IPS DF 6.9 (cell line): ENCODE data around the gene CNTNAP2.
"Not testable (repeated sequence)": the region's sequence is repeated elsewhere in the genome, so short reads cannot be mapped to it uniquely, and the experiment has no call there.

Source experiments
- DNase-seq: peaks from one replicate; pipeline ENCODE4 v3.0.0-alpha.2; 2013; ENCODE audit warnings: low read depth, low spot score
- H3K27ac ChIP-seq: one replicate; pipeline ENCODE4 v1.5.1; 2013; ENCODE audit warnings: low read length, control low read depth
- H3K27me3 ChIP-seq: 2 replicates; pipeline ENCODE4 v1.6.1; 2013; ENCODE audit warnings: mild to moderate bottlenecking, low read length; ENCODE audit not compliant: control insufficient read depth, insufficient read depth
- H3K36me3 ChIP-seq: 2 replicates; pipeline ENCODE4 v1.6.1; 2013; ENCODE audit warnings: low read length; ENCODE audit not compliant: control insufficient read depth, insufficient read depth
- H3K4me1 ChIP-seq: 2 replicates; pipeline ENCODE4 v1.6.1; 2013; ENCODE audit warnings: low read length; ENCODE audit not compliant: control insufficient read depth, insufficient read depth
- H3K4me3 ChIP-seq: 2 replicates; pipeline ENCODE4 v1.5.1; 2013; ENCODE audit warnings: mild to moderate bottlenecking, low read length
- H3K9me3 ChIP-seq: 2 replicates; pipeline ENCODE4 v1.6.1; 2013; ENCODE audit warnings: low read length, inconsistent platforms; ENCODE audit not compliant: control insufficient read depth, insufficient read depth
- WGBS: extraction: QIAGEN DNeasy Blood & Tissue Kit; methylation state at CpG from one replicate; pipeline ENCODE4 v1.1.7; 2013; ENCODE audit warnings: mixed read lengths, missing lambda C conversion rate; ENCODE audit not compliant: insufficient read length, insufficient coverage; 5-methylcytosine and 5-hydroxymethylcytosine counted together

The CNTNAP2 gene

GRCh38 chr7:146878901-146879300 is 762.3 kb downstream of the CNTNAP2 start:
- no peaks in the 10 kb centered on the region for H3K27me3 ChIP-seq
- WGBS = no CpG with 5 or more reads among the region's 1 CpG
- no peak for DNase-seq
- no peak overlapping the region for H3K4me3 ChIP-seq
- no peaks in the 10 kb centered on the region for H3K4me1 ChIP-seq
- no peak overlapping the region for H3K27ac ChIP-seq
- H3K36me3 ChIP-seq = no peaks in the 10 kb centered on the region
- H3K9me3 ChIP-seq = no peaks in the 10 kb centered on the region

- H3K27ac ChIP-seq = no peak overlapping the region
- no peaks in the 10 kb centered on the region for H3K4me1 ChIP-seq
- no peaks in the 10 kb centered on the region for H3K36me3 ChIP-seq
- H3K4me3 ChIP-seq = no peak overlapping the region
- DNase-seq = no peak
- no peaks in the 10 kb centered on the region for H3K9me3 ChIP-seq
- no CpG with 5 or more reads among the region's 2 CpGs for WGBS
- no peaks in the 10 kb centered on the region for H3K27me3 ChIP-seq
Observed at GRCh38 chr7:146885231-146885630, 768.6 kb downstream of the CNTNAP2 start.

- DNase-seq = no peak
- no peak overlapping the region for H3K4me3 ChIP-seq
- H3K4me1 ChIP-seq = peaks cover 1% of the 10 kb centered on the region; the same call in 1 of the 2 replicates
- no peaks in the 10 kb centered on the region for H3K9me3 ChIP-seq
- no peaks in the 10 kb centered on the region for H3K27me3 ChIP-seq
- no peaks in the 10 kb centered on the region for H3K36me3 ChIP-seq
- no CpG with 5 or more reads among the region's 6 CpGs for WGBS
- H3K27ac ChIP-seq = no peak overlapping the region
Observed at GRCh38 chr7:146889806-146890555, 773.4 kb downstream of the CNTNAP2 start.

GRCh38 chr7:146892151-146892550 is 775.5 kb downstream of the CNTNAP2 start:
- Histone ChIP-seq H3K4me3 (no peak overlapping the region), H3K4me1 (peaks cover 1% of the 10 kb centered on the region; the same call in 1 of the 2 replicates), H3K36me3 (no peaks in the 10 kb centered on the region), H3K27ac (no peak overlapping the region), H3K9me3 (no peaks in the 10 kb centered on the region), H3K27me3 (no peaks in the 10 kb centered on the region)
- no peak for DNase-seq
- WGBS = no CpG with 5 or more reads among the region's 2 CpGs

DNA sequence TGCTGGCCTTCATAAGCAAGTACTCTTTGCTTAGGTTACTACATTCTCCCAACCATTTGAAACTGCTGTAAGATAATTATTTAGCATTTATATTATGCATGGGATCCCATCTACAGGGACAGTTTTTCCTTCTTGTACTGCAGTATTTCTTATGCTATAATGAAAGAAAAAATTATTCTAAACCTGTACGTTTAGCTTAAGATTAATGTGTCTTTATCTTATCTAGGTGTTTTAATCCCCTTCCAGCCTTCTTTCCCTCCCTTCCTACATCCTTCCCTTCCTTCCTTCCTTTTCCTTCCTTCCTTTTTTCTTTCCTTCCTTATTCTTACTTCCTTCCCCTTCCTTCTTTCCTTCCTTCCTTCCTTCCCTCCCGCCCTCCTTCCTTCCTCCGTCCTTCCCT is 778.3 kb downstream of the CNTNAP2 start:
- Histone ChIP-seq H3K27ac (no peak overlapping the region), H3K36me3 (no peaks in the 10 kb centered on the region), H3K4me1 (peaks cover 1% of the 10 kb centered on the region; the same call in 1 of the 2 replicates), H3K27me3 (no peaks in the 10 kb centered on the region), H3K9me3 (no peaks in the 10 kb centered on the region), H3K4me3 (no peak overlapping the region)
- no peak for DNase-seq
- WGBS = 94% methylated on average over 2 of the region's 3 CpGs

DNA sequence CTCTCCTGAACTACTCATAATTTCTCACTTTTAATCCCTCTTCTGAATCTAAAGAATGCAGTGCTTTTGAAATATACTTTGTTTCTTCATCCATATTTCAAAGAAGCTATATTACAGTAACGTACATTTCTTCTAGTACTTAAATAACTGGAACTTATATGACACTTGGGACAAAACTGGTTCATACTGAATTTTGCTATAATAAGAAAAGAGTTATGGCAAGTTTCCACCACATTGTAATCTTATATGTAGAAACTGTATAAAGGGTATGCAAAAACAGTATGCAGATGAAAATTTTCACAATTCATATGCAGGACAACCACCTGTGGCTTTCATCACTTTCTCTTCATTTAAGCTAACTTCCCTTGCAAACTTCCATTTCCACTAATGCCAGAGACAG is 785.7 kb downstream of the CNTNAP2 start:
- H3K4me3 ChIP-seq = no peak overlapping the region
- no CpG with 5 or more reads among the region's 1 CpG for WGBS
- H3K27ac ChIP-seq = no peak overlapping the region
- no peaks in the 10 kb centered on the region for H3K36me3 ChIP-seq
- no peaks in the 10 kb centered on the region for H3K27me3 ChIP-seq
- H3K9me3 ChIP-seq = no peaks in the 10 kb centered on the region
- H3K4me1 ChIP-seq = no peaks in the 10 kb centered on the region
- DNase-seq = no peak

GRCh38 chr7:146902728-146903127 is 786.1 kb downstream of the CNTNAP2 start:
- DNase-seq = no peak
- H3K27ac ChIP-seq = no peak overlapping the region
- H3K27me3 ChIP-seq = no peaks in the 10 kb centered on the region
- H3K9me3 ChIP-seq = no peaks in the 10 kb centered on the region
- no peaks in the 10 kb centered on the region for H3K36me3 ChIP-seq
- H3K4me3 ChIP-seq = no peak overlapping the region
- H3K4me1 ChIP-seq = no peaks in the 10 kb centered on the region
- no CpG with 5 or more reads among the region's 8 CpGs for WGBS

- not testable (repeated sequence) for DNase-seq, H3K27ac ChIP-seq, H3K9me3 ChIP-seq, H3K36me3 ChIP-seq, H3K27me3 ChIP-seq, H3K4me3 ChIP-seq, H3K4me1 ChIP-seq
- no CpG with 5 or more reads among the region's 24 CpGs for WGBS
Observed at GRCh38 chr7:146905746-146906145, 789.1 kb downstream of the CNTNAP2 start.

GRCh38 chr7:146922782-146923181 is 806.2 kb downstream of the CNTNAP2 start:
- H3K27ac ChIP-seq = no peak overlapping the region
- no peaks in the 10 kb centered on the region for H3K4me1 ChIP-seq
- no peak overlapping the region for H3K4me3 ChIP-seq
- no peaks in the 10 kb centered on the region for H3K27me3 ChIP-seq
- DNase-seq = no peak
- no CpG with 5 or more reads among the region's 2 CpGs for WGBS
- H3K9me3 ChIP-seq = no peaks in the 10 kb centered on the region
- no peaks in the 10 kb centered on the region for H3K36me3 ChIP-seq

- H3K27ac ChIP-seq = no peak overlapping the region
- no peak for DNase-seq
Observed at GRCh38 chr7:146926841-146927240, 810.2 kb downstream of the CNTNAP2 start.

GRCh38 chr7:146937836-146938235 is 821.2 kb downstream of the CNTNAP2 start:
- no CpG with 5 or more reads among the region's 1 CpG for WGBS
- Histone ChIP-seq H3K36me3 (no peaks in the 10 kb centered on the region), H3K9me3 (no peaks in the 10 kb centered on the region), H3K4me3 (no peak overlapping the region), H3K27ac (no peak overlapping the region), H3K27me3 (no peaks in the 10 kb centered on the region), H3K4me1 (no peaks in the 10 kb centered on the region)
- no peak for DNase-seq

More at GRCh38 chr7:146926841-146927240, 810.2 kb downstream of the CNTNAP2 start:
- no CpG with 5 or more reads among the region's 2 CpGs for WGBS
- Histone ChIP-seq H3K4me3 (no peak overlapping the region), H3K36me3 (no peaks in the 10 kb centered on the region), H3K4me1 (no peaks in the 10 kb centered on the region), H3K27me3 (no peaks in the 10 kb centered on the region), H3K9me3 (no peaks in the 10 kb centered on the region; the same call in 1 of the 2 replicates)
